ENCODE measurements around the gene TIMM10. TPM values are rescaled to one million over a fixed set of nuclear protein-coding genes. Genes with fewer than 3 reads are reported as not detected.

The TIMM10 gene
- total RNA-seq, 1 donor from 2014 or later: 19.1 TPM

DNA sequence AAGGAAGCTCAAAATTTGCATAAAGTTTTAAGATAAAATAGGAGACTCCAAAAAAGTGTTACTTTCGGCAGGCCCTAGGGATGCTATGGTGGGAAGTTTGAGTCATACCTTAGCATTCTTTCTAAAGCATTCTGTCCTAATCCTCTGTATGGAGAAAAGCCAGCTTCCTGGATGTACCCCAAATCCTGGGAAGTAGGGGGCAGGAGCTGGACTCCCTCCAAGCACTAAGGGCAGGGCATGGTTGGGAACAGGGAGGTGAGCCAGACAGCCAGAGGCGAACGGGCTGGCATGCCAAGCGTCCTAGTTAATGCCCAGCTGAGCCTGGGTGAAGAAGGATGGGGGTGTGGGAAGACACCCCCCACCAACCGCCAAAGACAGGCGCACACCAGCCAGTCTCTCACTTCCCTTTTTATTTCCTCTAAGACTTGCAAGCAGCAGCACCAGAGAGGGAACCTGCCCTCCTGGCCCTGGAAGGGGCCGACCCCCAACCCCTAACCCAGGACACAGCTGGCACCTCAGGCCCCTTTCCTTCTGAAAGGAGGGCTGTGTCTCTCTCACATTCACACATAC, 46.3 kb downstream of the TIMM10 start:
- H3K27me3 Mint-ChIP-seq (ENCODE audit: insufficient read depth, low read depth): peaks cover 34% of the 10 kb centered on the region
- Histone ChIP-seq H3K4me1 (peaks cover 6% of the 10 kb centered on the region), H3K36me3 (no peaks in the 10 kb centered on the region), H2AFZ (replicated peaks) (no peak overlapping the region), H3K27me3 (peaks cover 60% of the 10 kb centered on the region), H3K79me2 (ENCODE audit: low read depth) (no peaks in the 10 kb centered on the region), H3F3A (ENCODE audit: low read depth) (peaks cover 23% of the 10 kb centered on the region), H3K9ac (no peak overlapping the region), H3K27ac (no peak overlapping the region), H3K4me3 (no peak overlapping the region), H3K9me3 (ENCODE audit: low read depth) (no peaks in the 10 kb centered on the region), H3K4me2 (no peak overlapping the region), H4K20me1 (ENCODE audit: low read depth) (peaks cover 8% of the 10 kb centered on the region)
- DNase-seq (ENCODE audit: low spot score): no peak
- H3K27ac Mint-ChIP-seq: no peak overlapping the region
- no peak for TF ChIP-seq CTCF (IDR thresholded peaks at IDR 0.05)
- TF ChIP-seq EZH2phosphoT487 (IDR thresholded peaks at IDR 0.05): no peak
- peaks cover 41% of the 10 kb centered on the region for H3K4me1 Mint-ChIP-seq
- H3K9me3 Mint-ChIP-seq: no peaks in the 10 kb centered on the region
- no peak overlapping the region for H3K4me3 Mint-ChIP-seq
- no peaks in the 10 kb centered on the region for H3K36me3 Mint-ChIP-seq

GRCh38 chr11:57483562-57483918, 47.0 kb downstream of the TIMM10 start:
- H2AFZ ChIP-seq (replicated peaks): peak overlapping the region; percentile 90
- H3K4me3 ChIP-seq: peak overlapping the region; percentile 67
- peak overlapping the region; percentile 97 for H3K4me2 ChIP-seq

DNA sequence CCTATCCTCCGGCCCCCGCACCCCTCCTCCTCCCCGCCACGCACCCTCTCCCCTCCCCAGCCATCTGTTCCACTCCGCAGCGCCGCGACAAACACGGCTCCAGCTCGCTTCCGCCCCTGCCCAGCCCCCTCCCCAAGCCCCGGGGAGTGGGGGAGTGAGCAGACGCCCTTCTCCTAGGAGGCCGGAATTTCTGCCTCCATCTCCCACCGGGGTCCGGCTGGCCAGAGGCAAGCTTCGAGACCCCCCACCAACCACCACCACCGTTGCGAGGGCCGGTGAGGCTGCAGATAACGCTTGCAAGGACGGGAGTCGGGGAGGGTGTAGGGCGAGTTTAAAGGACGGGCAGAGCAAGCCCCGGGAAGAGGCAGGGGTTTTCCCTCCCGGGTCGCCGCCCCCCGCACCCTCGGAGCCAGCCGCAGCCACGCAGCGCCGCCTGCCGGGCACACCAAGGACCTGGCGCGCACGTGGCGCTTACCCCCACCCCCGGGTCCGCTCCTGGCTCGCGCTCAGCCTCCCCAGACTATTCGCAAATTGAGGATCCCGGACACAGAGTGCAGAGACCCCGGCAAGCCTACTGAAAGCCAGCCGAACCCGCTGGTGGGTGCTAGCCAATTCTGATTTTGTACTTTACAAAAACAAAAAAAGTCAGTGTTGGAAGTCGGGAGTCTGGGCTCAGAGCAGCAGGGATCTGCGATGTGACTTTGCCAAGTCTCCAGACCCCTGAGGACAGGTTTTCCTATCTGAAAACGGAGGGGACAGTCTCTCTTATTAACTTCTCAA, 47.6 kb downstream of the TIMM10 start:
- H3K27ac ChIP-seq: no peak overlapping the region

More at GRCh38 chr11:57483562-57483918, 47.0 kb downstream of the TIMM10 start:
- Histone ChIP-seq H3K27ac (no peak overlapping the region), H3K9ac (no peak overlapping the region), H3K27me3 (peaks cover 67% of the 10 kb centered on the region), H3K79me2 (ENCODE audit: low read depth) (no peaks in the 10 kb centered on the region), H3K36me3 (no peaks in the 10 kb centered on the region), H3F3A (ENCODE audit: low read depth) (peaks cover 23% of the 10 kb centered on the region), H3K9me3 (ENCODE audit: low read depth) (no peaks in the 10 kb centered on the region), H3K4me1 (peaks cover 6% of the 10 kb centered on the region), H4K20me1 (ENCODE audit: low read depth) (peaks cover 8% of the 10 kb centered on the region)
- Mint-ChIP-seq H3K4me1 (peaks cover 44% of the 10 kb centered on the region), H3K27ac (no peak overlapping the region), H3K9me3 (no peaks in the 10 kb centered on the region), H3K36me3 (no peaks in the 10 kb centered on the region), H3K27me3 (ENCODE audit: insufficient read depth, low read depth) (peaks cover 38% of the 10 kb centered on the region), H3K4me3 (peak overlapping the region; percentile 77)
- TF ChIP-seq CTCF (IDR thresholded peaks at IDR 0.05): no peak
- no peak for TF ChIP-seq EZH2phosphoT487 (IDR thresholded peaks at IDR 0.05)
- TF ChIP-seq EZH2 (IDR thresholded peaks at IDR 0.05): no peak
- DNase-seq (ENCODE audit: low spot score): no peak

More for the DNA sequence above, 47.6 kb downstream of the TIMM10 start:
- no peaks in the 10 kb centered on the region for H3K36me3 ChIP-seq
- H3K4me1 Mint-ChIP-seq: peaks cover 44% of the 10 kb centered on the region
- H3K4me2 ChIP-seq: peak overlapping the region; percentile 97
- H3K27ac Mint-ChIP-seq: no peak overlapping the region
- peaks cover 24% of the 10 kb centered on the region for H3F3A ChIP-seq (ENCODE audit: low read depth)
- peak; percentile 83 for TF ChIP-seq CTCF (IDR thresholded peaks at IDR 0.05)
- TF ChIP-seq EZH2phosphoT487 (IDR thresholded peaks at IDR 0.05): peak; percentile 76
- peak; percentile 90 for TF ChIP-seq EZH2 (IDR thresholded peaks at IDR 0.05)
- H3K4me1 ChIP-seq: peaks cover 6% of the 10 kb centered on the region
- H3K79me2 ChIP-seq (ENCODE audit: low read depth): no peaks in the 10 kb centered on the region
- H3K9me3 ChIP-seq (ENCODE audit: low read depth): no peaks in the 10 kb centered on the region
- no peaks in the 10 kb centered on the region for H3K36me3 Mint-ChIP-seq
- peak overlapping the region; percentile 83 for H3K4me3 Mint-ChIP-seq
- H3K9me3 Mint-ChIP-seq: no peaks in the 10 kb centered on the region
- H3K27me3 Mint-ChIP-seq (ENCODE audit: insufficient read depth, low read depth): peaks cover 39% of the 10 kb centered on the region
- peaks cover 8% of the 10 kb centered on the region for H4K20me1 ChIP-seq (ENCODE audit: low read depth)
- H3K9ac ChIP-seq: no peak overlapping the region
- DNase-seq (ENCODE audit: low spot score): peak; percentile 83
- peak overlapping the region; percentile 67 for H3K4me3 ChIP-seq
- H3K27me3 ChIP-seq: peaks cover 73% of the 10 kb centered on the region
- H2AFZ ChIP-seq (replicated peaks): peak overlapping the region; percentile 90
